Eye (tissue), 1 donor: ENCODE data around the gene RTBDN.
A peak's percentile ranks its signal among the peaks of the same experiment; 100 is the strongest.

Experiments used
- DNase-seq: peaks from one replicate; pipeline ENCODE4 v3.0.0-alpha.2; 2015

RTBDN gene

GRCh38 chr19:12778017-12778904 lies 56.1 kb downstream of the RTBDN start:
- peak; percentile 87 for DNase-seq

- peak; percentile 91 for DNase-seq
Measured at GRCh38 chr19:12777217-12778016, 57.0 kb downstream of the RTBDN start.
